Measurements from ENCODE around the gene TFRC.
"Not testable (repeated sequence)": the region's sequence is repeated elsewhere in the genome, so short reads cannot be mapped to it uniquely, and the experiment has no call there.

Gene TFRC

DNA sequence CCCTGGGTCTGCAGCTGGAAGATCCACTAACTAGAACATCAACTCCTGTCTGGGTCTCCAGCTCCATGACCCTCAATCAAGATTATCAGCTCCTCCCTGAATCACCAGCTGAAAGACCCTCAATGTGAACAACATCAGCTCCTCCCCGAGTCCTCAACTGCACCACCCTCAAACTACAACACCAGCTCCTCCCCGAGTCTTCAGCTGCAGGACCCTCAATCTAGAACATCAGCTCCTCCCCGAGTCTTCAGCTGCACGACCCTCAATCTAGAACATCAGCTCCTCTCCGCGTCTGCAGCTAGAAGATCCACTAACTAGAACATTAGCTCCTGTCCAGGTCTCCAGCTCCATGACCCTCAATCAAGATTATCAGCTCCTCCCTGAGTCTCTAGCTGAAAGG is 79.2 kb downstream of the TFRC start:
- not testable (repeated sequence) for DNase-seq

DNA sequence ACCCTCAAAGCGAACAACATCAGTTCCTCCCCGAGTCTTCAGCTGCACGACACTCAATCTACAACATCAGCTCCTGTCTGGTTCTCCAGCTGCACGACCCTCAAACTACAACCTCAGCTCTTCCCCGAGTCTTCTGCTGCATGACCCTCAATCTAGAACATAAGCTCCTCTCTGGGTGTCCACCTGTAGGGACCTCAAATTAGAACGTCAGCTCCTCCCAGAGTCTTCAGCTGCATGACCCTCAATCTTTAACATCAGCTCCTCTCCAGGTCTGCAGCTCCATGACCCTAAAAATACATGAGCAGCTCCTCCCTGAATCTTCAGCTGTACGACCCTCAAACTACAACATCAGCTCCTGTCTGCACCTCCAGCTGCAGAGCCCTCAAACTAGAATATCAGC is 80.7 kb downstream of the TFRC start:
- DNase-seq, result not testable (repeated sequence)

DNA sequence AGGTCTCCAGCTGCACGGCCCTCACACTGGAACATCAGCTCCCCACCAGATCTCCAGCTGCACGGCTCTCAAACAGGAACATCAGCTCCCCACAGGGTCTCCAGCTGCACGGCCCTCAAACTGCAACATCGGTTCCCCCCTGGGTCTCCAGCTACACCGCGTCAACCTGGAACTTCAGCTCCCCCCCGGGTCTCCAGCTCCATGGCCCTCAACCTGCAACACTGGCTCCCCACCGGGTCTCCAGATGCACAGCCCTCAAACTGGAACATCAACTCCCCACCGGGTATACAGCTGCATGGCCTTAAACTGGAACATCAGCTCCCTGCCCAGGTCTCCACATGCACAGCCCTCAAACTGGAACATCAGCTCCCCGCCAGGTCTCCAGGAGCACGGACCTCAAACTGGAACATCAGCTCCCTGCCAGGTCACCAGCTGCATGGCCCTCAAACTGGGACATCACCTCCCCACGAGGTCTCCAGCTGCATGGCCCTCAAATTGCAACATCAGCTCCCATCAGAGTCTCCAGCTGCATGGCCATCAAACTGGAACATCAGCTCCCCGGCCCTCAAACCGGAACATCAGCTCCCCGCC is 81.4 kb downstream of the TFRC start:
- DNase-seq, result not testable (repeated sequence)

DNA sequence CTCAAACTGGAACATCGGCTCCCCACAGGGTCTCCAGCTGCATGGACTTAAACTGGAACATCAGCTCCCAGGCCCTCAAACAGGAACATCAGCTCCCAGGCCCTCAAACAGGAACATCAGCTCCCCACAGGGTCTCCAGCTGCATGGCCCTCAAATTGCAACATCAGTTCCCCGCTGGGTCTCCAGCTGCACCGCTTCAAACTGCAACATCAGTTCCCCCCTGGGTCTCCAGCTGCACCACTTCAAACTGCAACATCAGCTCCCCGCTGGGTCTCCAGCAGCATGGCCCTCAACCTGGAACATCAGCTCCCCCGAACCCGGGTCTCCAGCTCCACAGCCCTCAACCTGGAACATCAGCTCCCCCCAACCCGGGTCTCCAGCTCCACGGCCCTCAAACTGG is 82.0 kb downstream of the TFRC start:
- no peak for DNase-seq

Data from CD4-positive, alpha-beta T cell treated with Interleukin-15 for 1 hour (primary cell).